ENCODE results near the gene SERTAD3. TPM values are rescaled to one million over a fixed set of nuclear protein-coding genes. Genes with fewer than 3 reads are reported as not detected.

SERTAD3 gene
- total and polyA plus RNA-seq, 8 donors: 4.9 to 15.0 (median 8.4) TPM

- FAIRE-seq (no peak), ATAC-seq (no peak), DNase-seq (no peak)
- no peak overlapping the region for H3K27ac ChIP-seq
- TF ChIP-seq CTCF (IDR thresholded peaks at IDR 0.05): no peak
- peaks cover 0 to 18% (median 5%) of the 10 kb centered on the region in 3 donors for H3K4me1 ChIP-seq
- no peaks in the 10 kb centered on the region for H3K36me3 ChIP-seq
- H3K27me3 ChIP-seq: no peaks in the 10 kb centered on the region
- H3K4me3 ChIP-seq: no peak overlapping the region
- WGBS, 2 donors: 74 to 84% methylated on average over 5 of the region's 5 CpGs
- intact Hi-C loops (cut with DNase I): no loop called here
- no peaks in the 10 kb centered on the region for H3K9me3 ChIP-seq
These were observed 24.4 kb downstream of the SERTAD3 start for GRCh38 chr19:40419780-40420179.

- Histone ChIP-seq H3K9me3 (no peaks in the 10 kb centered on the region), H3K4me1 (peaks cover 0 to 18% (median 5%) of the 10 kb centered on the region in 3 donors), H3K36me3 (no peaks in the 10 kb centered on the region), H3K4me3 (no peak overlapping the region), H3K27ac (no peak overlapping the region), H3K27me3 (no peaks in the 10 kb centered on the region)
- ATAC-seq: no peak
- no peak for TF ChIP-seq CTCF (IDR thresholded peaks at IDR 0.05)
- no peak for DNase-seq
- intact Hi-C loops (cut with DNase I): no loop called here
- no peak for FAIRE-seq
- WGBS, 2 donors: 51 to 56% methylated on average over 5 of the region's 5 CpGs
These were observed 25.0 kb downstream of the SERTAD3 start for GRCh38 chr19:40419066-40419612.

GRCh38 chr19:40418040-40418439 is 26.1 kb downstream of the SERTAD3 start:
- no peak for ATAC-seq
- Histone ChIP-seq H3K36me3 (no peaks in the 10 kb centered on the region), H3K4me3 (no peak overlapping the region), H3K27ac (no peak overlapping the region), H3K4me1 (peaks cover 0 to 12% (median 5%) of the 10 kb centered on the region in 3 donors), H3K27me3 (no peaks in the 10 kb centered on the region), H3K9me3 (no peaks in the 10 kb centered on the region)
- FAIRE-seq: no peak
- no peak for TF ChIP-seq CTCF (IDR thresholded peaks at IDR 0.05)
- no peak for DNase-seq
- intact Hi-C loops (cut with DNase I): no loop called here
- WGBS, 2 donors: 70 to 82% methylated on average over 3 of the region's 3 CpGs

- H3K27me3 ChIP-seq: no peaks in the 10 kb centered on the region
- FAIRE-seq: no peak
- DNase-seq: no peak
- H3K4me1 ChIP-seq: peaks cover 0 to 9% (median 5%) of the 10 kb centered on the region in 3 donors
- H3K9me3 ChIP-seq: no peaks in the 10 kb centered on the region
- WGBS, 2 donors: 69 to 72% methylated on average over 4 of the region's 4 CpGs
- peak overlapping the region in 2 of 4 donors; percentile 30 to 33 for H3K27ac ChIP-seq
- H3K36me3 ChIP-seq: no peaks in the 10 kb centered on the region
- no peak for TF ChIP-seq CTCF (IDR thresholded peaks at IDR 0.05)
- H3K4me3 ChIP-seq: no peak overlapping the region
- intact Hi-C loops (cut with DNase I): no loop called here
- ATAC-seq: no peak
These were observed 26.5 kb downstream of the SERTAD3 start for GRCh38 chr19:40417643-40417981.

- no peaks in the 10 kb centered on the region for H3K9me3 ChIP-seq
- peaks cover 0 to 7% (median 5%) of the 10 kb centered on the region in 3 donors for H3K4me1 ChIP-seq
- 64 to 72% methylated on average over 14 to 16 of the region's 16 CpGs for WGBS, 2 donors
- TF ChIP-seq CTCF (IDR thresholded peaks at IDR 0.05): no peak
- peak overlapping the region in 2 of 4 donors; percentile 30 to 33 for H3K27ac ChIP-seq
- no peak overlapping the region for H3K4me3 ChIP-seq
- FAIRE-seq (no peak), DNase-seq (no peak), ATAC-seq (no peak)
- H3K36me3 ChIP-seq: no peaks in the 10 kb centered on the region
- intact Hi-C loops (cut with DNase I): no loop called here
- no peaks in the 10 kb centered on the region for H3K27me3 ChIP-seq
These were observed 27.1 kb downstream of the SERTAD3 start for GRCh38 chr19:40416918-40417642.

Data from pancreas (tissue), 10 donors.